DOHH2 (cell line): ENCODE results near the gene SRXN1.

Source experiments
- CTCF ChIP-seq: fragments of 200-600 bp; sonication (generic); IDR thresholded peaks from one replicate; pipeline ENCODE4 v1.5.1; 2014; ENCODE audit warnings: antibody characterized with exemption, mild to moderate bottlenecking, low read depth, low read length; ENCODE audit not compliant: poor library complexity, severe bottlenecking
- EZH2phosphoT487 ChIP-seq: fragments of 200-600 bp; sonication (generic); IDR thresholded peaks from 2 replicates; pipeline ENCODE4 v1.6.1; 2017; ENCODE audit warnings: borderline replicate concordance, mild to moderate bottlenecking, antibody characterized with exemption, low read length, moderate library complexity, mixed read lengths

GRCh38 chr20:646868-647233 is 6.1 kb downstream of the SRXN1 start:
- TF ChIP-seq CTCF (no peak), EZH2phosphoT487 (no peak)
